ENCODE results near the gene TCTA.
A peak's percentile ranks its signal among the peaks of the same experiment; 100 is the strongest.
"Not testable (repeated sequence)": the region's sequence is repeated elsewhere in the genome, so short reads cannot be mapped to it uniquely, and the experiment has no call there.

TCTA gene, protein sequence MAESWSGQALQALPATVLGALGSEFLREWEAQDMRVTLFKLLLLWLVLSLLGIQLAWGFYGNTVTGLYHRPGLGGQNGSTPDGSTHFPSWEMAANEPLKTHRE

DNA sequence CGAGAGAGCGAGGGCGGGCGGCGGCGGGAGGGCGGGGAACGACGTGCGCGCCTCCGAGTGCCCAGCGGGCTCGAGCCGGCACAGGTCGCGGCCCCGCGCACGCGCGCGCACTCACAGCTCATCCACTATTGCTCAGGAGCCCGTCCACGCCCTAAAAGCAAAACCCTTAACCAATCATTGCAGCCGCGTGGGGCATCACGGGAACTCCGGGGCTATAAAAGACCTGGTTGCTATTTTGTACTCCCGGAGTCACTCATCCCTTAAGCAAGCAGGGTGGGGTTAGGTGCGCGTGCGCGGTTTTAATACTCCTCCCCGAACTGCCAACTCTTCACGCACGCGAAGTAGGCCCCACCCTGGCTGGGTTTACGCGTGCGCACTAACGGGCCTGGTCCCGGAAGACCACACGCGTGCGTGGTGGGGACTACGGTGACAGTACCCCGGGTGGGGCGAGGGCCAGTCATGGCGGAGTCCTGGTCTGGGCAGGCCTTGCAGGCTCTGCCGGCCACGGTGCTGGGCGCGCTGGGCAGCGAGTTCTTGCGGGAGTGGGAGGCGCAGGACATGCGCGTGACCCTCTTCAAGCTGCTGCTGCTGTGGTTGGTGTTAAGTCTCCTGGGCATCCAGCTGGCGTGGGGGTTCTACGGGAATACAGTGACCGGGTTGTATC lies at the start of gene TCTA, which contains the start of gene RHOA:
Gene TCTA (plus strand): TSS at position 456 of the 664 bp plus-strand sequence. CDS start 4 bp downstream, at position 460.
Gene RHOA (minus strand): TSS at position 9 of the 664 bp plus-strand sequence. CDS start 36,387 bp downstream, outside the sequence.
- H3K27ac Mint-ChIP-seq: peak within 1 kb of the TSS; percentile 96
- H3K36me3 Mint-ChIP-seq (ENCODE audit: low read depth): peaks cover 41% of the 10 kb centered on the region
- no peaks in the 10 kb centered on the region for H3K27me3 Mint-ChIP-seq
- peaks cover 72% of the 10 kb centered on the region for H3K4me1 Mint-ChIP-seq (ENCODE audit: low read depth)
- no peaks in the 10 kb centered on the region for H3K9me3 Mint-ChIP-seq
- peak within 1 kb of the TSS; percentile 96 for H3K4me3 Mint-ChIP-seq

DNA sequence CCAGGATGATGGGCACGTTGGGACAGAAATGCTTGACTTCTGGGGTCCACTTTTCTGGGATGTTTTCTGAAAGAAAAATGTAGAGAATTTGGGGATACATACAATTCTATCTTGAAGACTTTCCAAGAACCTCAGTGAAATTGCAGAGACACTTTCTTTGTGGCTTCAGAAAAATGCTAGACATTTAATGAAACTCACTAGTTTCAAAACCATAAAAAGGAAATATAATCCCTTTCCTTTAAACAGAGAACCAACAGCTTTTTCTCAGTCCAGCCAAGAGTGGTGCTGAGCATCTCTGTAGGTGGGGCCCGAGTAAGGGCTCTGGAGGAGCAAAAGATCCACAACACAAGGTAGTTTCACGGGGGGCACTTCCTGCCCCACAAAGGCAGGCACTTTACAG lies 49.7 kb upstream of the TCTA start:
- Mint-ChIP-seq H3K27ac (no peak overlapping the region), H3K36me3 (ENCODE audit: low read depth) (peaks cover 69% of the 10 kb centered on the region), H3K9me3 (no peaks in the 10 kb centered on the region), H3K4me3 (no peak overlapping the region), H3K27me3 (no peaks in the 10 kb centered on the region), H3K4me1 (ENCODE audit: low read depth) (peaks cover 28% of the 10 kb centered on the region)

DNA sequence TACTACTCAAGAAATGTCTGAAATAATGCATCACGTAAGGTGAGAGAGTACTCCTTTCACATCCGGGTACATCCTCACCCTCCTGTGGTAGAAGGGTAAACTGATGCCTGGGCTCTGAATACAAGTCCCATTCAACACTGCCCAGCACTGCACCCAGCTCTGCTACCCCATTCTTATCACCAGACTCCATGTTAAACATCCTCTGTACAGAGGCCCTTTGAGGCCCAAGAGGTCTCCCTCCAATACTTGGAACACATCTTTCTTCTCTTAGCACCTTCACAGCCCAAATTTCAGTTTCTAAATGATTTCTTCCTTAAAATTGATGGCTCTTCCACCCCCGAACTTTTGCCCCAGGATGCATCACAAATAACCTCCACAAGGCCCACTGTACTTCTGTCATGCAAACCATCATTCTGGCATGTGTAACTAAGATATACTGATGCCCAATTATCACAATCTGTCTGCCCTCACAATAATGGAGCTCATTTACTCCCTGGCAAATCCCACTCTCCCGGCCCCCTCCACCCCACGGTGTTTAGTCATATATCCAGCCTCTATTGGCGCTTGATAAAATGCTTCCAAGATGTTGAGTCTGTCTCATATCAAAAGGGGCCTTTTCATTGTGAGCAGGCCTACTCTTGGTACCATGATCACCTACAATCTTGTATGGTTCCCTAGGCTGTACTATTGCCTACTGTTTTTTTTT lies 41.5 kb upstream of the TCTA start:
- Mint-ChIP-seq H3K9me3 (no peaks in the 10 kb centered on the region), H3K36me3 (ENCODE audit: low read depth) (peaks cover 67% of the 10 kb centered on the region), H3K4me1 (ENCODE audit: low read depth) (peaks cover 18% of the 10 kb centered on the region), H3K27ac (peak overlapping the region; percentile 52), H3K4me3 (no peak overlapping the region), H3K27me3 (no peaks in the 10 kb centered on the region)

DNA sequence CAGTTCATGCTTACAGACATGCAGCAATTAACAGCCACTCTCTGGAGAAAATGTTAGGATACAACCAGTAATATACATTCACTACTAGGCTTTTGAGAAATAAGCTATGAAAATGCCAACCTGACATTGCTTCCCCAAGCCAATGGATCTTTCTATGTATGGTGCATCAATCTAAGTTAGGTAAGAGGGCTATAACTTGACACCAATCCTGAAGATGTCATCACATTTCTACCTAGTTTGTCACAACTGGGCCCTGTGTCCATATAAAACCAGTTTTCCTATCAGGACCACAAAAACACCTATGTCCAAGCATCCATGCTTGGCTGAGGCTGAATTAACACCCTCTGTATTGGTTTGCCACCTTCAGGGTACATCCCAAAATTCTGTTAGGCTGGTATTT lies 40.3 kb upstream of the TCTA start:
- H3K36me3 Mint-ChIP-seq (ENCODE audit: low read depth): peaks cover 56% of the 10 kb centered on the region

DNA sequence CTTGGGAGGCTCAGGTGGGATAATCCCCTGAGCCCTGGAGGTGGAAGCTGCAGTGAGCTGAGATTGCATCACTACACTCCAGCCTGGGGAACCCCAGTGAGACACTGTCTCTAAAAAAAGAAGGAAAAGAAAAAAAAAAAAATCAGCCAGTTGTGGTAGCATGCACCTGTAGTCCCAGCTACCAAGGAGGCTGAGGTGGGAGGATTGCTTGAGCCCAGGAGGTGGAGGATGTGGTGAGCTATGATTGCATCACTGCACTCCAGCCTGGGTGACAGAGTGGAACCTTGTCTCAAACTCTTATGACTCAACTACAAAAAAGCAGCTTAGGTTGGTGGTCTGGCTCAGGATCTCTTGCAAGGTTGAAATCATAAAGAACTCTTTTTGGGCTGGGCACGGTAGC lies 34.7 kb upstream of the TCTA start:
- Mint-ChIP-seq H3K27me3 (no peaks in the 10 kb centered on the region), H3K36me3 (ENCODE audit: low read depth) (peaks cover 56% of the 10 kb centered on the region), H3K4me3 (no peak overlapping the region), H3K4me1 (ENCODE audit: low read depth) (peaks cover 43% of the 10 kb centered on the region), H3K9me3 (peaks cover 8% of the 10 kb centered on the region), H3K27ac (peak overlapping the region; percentile 84)

More for the DNA sequence above, 40.3 kb upstream of the TCTA start:
- H3K27ac Mint-ChIP-seq: no peak overlapping the region
- H3K4me1 Mint-ChIP-seq (ENCODE audit: low read depth): peaks cover 25% of the 10 kb centered on the region
- no peaks in the 10 kb centered on the region for H3K27me3 Mint-ChIP-seq
- H3K4me3 Mint-ChIP-seq: no peak overlapping the region
- no peaks in the 10 kb centered on the region for H3K9me3 Mint-ChIP-seq

DNA sequence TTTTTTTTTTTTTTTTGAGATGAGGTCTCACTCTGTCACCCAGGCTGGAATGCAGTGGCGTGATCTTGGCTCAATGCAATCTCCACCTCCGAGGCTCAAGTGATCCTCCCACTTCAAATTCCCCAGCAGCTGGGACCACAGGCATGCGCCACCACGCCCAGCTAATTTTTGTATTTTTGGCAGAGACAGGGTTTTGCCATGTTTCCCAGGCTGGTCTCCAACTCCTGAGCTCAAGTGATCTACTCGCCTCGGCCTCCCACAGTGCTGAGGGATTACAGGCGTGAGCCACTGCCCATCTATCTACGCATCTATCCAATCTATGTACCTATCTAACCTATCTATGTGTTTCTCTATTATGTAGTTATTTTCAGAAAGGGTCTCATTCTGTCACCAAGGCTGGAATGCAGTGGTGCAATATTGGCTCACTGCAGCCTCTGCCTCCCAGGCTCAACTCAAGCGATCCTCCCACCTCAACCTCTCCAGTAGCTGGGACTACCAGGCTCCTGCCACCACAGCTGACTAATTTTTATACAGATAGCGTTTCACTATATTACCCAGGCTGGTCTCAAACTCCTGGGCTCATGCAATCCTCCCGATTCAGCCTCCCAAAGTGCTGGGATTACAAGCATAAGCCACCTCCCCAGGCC lies 33.9 kb upstream of the TCTA start:
- Mint-ChIP-seq H3K9me3 (peaks cover 8% of the 10 kb centered on the region), H3K27me3 (no peaks in the 10 kb centered on the region), H3K4me1 (ENCODE audit: low read depth) (peaks cover 52% of the 10 kb centered on the region), H3K36me3 (ENCODE audit: low read depth) (peaks cover 49% of the 10 kb centered on the region), H3K4me3 (no peak overlapping the region), H3K27ac (peak overlapping the region; percentile 78)

DNA sequence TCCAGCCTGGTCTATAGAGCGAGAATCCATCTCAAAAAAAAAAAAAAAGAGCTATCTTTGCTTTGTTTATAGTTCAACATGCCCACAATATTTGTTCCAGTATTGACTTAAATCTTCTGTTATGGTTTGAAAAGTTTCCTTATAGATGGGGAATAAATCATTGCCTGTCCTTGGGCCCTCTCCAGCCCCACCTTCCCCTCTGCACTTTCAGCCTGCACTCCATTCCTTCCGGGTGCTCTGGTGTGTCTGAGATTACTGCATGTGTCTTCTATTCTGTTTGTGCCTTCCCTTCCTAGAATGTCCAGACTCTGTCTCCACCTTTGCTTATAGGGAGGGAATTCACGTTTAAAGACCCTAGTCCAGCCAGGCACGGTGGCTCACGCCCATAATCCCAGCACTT lies 28.8 kb upstream of the TCTA start:
- peaks cover 47% of the 10 kb centered on the region for H3K36me3 Mint-ChIP-seq (ENCODE audit: low read depth)
- H3K4me3 Mint-ChIP-seq: no peak overlapping the region
- no peaks in the 10 kb centered on the region for H3K27me3 Mint-ChIP-seq
- H3K4me1 Mint-ChIP-seq (ENCODE audit: low read depth): peaks cover 69% of the 10 kb centered on the region
- H3K27ac Mint-ChIP-seq: no peak overlapping the region
- H3K9me3 Mint-ChIP-seq: peaks cover 6% of the 10 kb centered on the region

DNA sequence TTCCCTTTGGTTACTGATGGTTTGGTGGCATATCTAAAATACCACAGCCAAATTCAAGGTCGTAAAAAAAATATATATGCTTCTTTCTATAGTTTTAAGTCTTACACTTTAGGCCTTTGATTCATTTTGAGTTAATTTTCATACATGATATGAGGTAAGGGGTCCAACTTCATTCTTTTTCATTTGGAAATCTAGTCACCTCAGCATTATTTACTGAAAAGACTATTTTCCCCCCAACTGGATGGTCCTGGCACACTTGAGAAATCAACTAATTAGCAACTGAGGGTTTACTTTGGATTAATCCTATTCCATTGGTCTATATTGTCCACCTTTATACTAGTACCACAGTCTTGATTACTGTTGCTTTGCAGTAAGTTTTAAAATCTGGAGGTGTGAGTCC lies 26.6 kb upstream of the TCTA start:
- H3K4me3 Mint-ChIP-seq: no peak overlapping the region

DNA sequence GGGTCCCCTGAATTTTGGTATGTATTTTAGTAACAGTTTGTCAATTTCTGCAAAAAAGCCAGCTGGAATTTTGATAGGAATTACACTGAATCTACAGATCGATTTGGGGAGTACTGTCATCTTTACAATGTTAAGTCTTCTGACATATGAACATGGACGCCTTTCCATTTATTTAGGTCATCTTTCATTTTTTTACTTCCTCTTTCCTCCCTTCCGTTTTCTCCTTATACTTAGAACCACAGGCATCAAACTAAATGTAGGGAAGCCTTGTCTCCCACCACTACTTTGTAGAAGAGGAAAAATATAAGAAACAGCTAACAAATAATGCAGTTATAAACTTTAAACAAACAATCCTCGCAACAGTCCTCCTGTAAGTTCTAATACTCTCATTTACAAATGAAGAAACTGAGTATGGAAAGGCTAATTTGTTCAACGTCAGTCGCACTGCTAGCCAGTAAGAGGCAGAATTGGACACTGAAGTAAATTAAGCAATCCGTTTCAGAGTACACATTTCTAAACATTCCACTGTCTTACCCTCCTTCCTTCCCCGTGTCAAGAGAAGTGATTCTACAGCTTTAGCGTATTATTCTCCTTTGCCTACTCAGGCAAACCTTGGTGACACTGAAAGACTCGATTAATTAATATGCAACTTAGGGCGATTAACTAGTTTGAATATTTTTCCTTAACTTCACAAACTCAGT lies 26.0 kb upstream of the TCTA start:
- peak overlapping the region; percentile 38 for H3K27ac Mint-ChIP-seq
- no peaks in the 10 kb centered on the region for H3K27me3 Mint-ChIP-seq
- H3K4me1 Mint-ChIP-seq (ENCODE audit: low read depth): peaks cover 64% of the 10 kb centered on the region
- H3K4me3 Mint-ChIP-seq: no peak overlapping the region
- H3K36me3 Mint-ChIP-seq (ENCODE audit: low read depth): peaks cover 34% of the 10 kb centered on the region
- no peaks in the 10 kb centered on the region for H3K9me3 Mint-ChIP-seq

More for the DNA sequence above, 26.6 kb upstream of the TCTA start:
- peaks cover 34% of the 10 kb centered on the region for H3K36me3 Mint-ChIP-seq (ENCODE audit: low read depth)
- H3K27me3 Mint-ChIP-seq: no peaks in the 10 kb centered on the region
- peak overlapping the region; percentile 38 for H3K27ac Mint-ChIP-seq
- no peaks in the 10 kb centered on the region for H3K9me3 Mint-ChIP-seq
- peaks cover 63% of the 10 kb centered on the region for H3K4me1 Mint-ChIP-seq (ENCODE audit: low read depth)

DNA sequence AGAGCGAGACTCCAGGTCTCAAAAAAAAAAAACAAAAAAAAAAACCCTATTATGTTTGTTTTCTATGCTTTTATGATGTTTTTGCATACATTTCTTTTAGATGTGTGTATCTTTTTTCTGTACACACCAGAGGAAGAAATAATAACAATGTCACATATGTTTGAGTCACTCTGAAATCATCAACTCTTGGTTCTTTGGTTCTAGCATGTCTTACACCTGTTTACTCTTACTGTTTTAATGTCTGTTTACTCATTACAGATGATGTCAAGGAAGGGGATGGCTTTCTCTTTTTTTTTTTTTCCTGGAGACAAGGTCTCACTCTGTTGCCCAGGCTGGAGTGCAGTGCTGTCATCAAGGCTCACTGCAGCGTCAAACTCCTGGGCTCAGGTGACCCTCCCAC lies 24.5 kb upstream of the TCTA start:
- Mint-ChIP-seq H3K36me3 (ENCODE audit: low read depth) (peaks cover 36% of the 10 kb centered on the region), H3K4me1 (ENCODE audit: low read depth) (peaks cover 66% of the 10 kb centered on the region), H3K4me3 (no peak overlapping the region), H3K27me3 (no peaks in the 10 kb centered on the region), H3K27ac (no peak overlapping the region), H3K9me3 (no peaks in the 10 kb centered on the region)

DNA sequence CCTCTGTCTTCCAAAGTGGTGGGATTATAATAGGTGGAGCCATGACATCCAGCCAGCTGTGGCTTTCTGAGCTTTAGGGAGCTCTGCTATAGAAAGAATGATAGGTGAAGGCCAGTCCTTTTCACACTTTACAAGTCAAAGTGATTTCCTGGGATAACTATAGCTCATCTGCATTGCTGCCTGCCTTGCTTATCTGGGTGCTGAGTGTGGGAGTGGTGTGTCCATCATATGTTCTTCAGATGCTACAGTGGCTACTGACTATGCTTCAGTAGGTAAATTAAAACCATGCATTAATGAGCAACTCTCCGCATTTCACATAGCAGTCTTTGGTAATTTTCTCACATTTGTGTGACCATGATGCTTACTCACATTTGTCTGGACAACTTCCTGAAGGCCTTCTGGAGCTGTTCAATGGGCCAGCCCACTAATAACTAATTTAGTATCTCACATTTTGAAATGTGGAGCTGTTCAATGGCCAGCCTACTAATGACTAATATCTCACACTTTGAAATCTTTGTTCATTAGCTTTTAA lies 23.9 kb upstream of the TCTA start:
- H3K27ac Mint-ChIP-seq: peak overlapping the region; percentile 31
- H3K36me3 Mint-ChIP-seq (ENCODE audit: low read depth): peaks cover 41% of the 10 kb centered on the region
- H3K4me1 Mint-ChIP-seq (ENCODE audit: low read depth): peaks cover 65% of the 10 kb centered on the region
- H3K27me3 Mint-ChIP-seq: no peaks in the 10 kb centered on the region
- no peak overlapping the region for H3K4me3 Mint-ChIP-seq
- H3K9me3 Mint-ChIP-seq: no peaks in the 10 kb centered on the region

DNA sequence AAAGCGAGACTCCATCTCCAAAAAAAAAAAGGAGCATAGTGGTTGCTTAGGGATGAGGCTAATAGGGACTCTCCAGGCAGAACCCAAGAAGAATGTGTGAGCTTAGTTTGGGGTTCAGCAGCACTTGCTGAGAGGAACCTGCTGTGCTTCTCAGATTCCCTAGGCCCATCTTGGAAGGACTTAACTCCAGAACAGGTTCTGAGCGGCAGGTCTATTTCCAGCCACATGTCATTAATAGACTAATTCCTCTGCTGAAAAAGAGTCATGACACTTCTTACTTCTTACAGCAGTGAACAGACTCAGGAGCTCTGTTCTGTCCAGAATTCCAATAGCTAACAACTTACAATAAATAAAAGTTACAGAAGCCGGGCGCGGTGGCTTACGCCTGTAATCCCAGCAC lies 22.9 kb upstream of the TCTA start:
- no peaks in the 10 kb centered on the region for H3K9me3 Mint-ChIP-seq
- no peak overlapping the region for H3K27ac Mint-ChIP-seq
- H3K36me3 Mint-ChIP-seq (ENCODE audit: low read depth): peaks cover 37% of the 10 kb centered on the region
- H3K4me1 Mint-ChIP-seq (ENCODE audit: low read depth): peaks cover 60% of the 10 kb centered on the region
- H3K27me3 Mint-ChIP-seq: no peaks in the 10 kb centered on the region
- no peak overlapping the region for H3K4me3 Mint-ChIP-seq

DNA sequence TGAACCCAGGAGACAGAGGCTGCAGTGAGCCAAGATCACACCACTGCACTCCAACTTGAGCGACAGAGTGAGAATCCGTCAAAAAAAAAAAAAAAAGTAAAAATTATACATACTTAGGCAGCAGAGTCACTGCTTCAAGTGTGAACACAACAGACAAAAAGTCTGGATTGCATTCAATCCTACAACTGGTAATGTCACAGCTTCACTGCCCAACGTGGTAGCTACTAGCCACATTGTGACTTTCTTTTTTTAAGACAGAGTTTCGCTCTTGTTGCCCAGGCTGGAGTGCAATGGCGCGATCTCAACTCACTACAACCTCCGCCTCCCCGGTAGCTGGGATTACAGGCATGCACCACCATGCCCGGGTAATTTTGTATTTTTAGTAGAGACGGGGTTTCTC lies 20.9 kb upstream of the TCTA start:
- H3K4me3 Mint-ChIP-seq, H3K27me3 Mint-ChIP-seq, H3K9me3 Mint-ChIP-seq, H3K27ac Mint-ChIP-seq: not testable (repeated sequence)
- peaks cover 48% of the 10 kb centered on the region for H3K36me3 Mint-ChIP-seq (ENCODE audit: low read depth)
- H3K4me1 Mint-ChIP-seq (ENCODE audit: low read depth): peaks cover 61% of the 10 kb centered on the region

DNA sequence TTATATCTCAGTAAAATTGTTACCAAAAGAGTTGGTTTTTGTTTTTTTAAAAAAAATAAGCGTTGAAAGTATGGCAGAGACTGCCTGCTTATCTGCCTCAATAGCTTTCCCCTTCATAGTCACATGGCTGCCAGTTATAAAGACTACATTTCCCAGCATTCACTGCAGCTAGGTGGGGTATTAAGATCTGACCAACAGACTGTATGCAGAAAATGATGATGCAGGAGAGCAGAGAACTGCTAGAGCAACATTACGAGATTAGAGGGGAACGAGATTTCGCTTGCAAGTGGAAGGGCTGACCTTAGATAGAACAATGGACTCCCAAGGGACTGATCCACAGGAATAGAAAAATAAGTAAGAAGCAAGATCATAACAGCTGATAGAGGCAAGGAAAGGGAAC lies 14.8 kb upstream of the TCTA start:
- no peaks in the 10 kb centered on the region for H3K9me3 Mint-ChIP-seq
- peak overlapping the region; percentile 8 for H3K27ac Mint-ChIP-seq
- H3K4me1 Mint-ChIP-seq (ENCODE audit: low read depth): peaks cover 84% of the 10 kb centered on the region
- H3K36me3 Mint-ChIP-seq (ENCODE audit: low read depth): peaks cover 64% of the 10 kb centered on the region
- H3K27me3 Mint-ChIP-seq: no peaks in the 10 kb centered on the region
- H3K4me3 Mint-ChIP-seq: no peak overlapping the region

All from stimulated activated naive CD8-positive, alpha-beta T cell treated with anti-CD3 and anti-CD28 coated beads, Interleukin-15, Interleukin-2, amounts not matched to agents 100 ng/mL and 50 ng/mL, for 24 hours (primary cell).